GM21526 (cell line): Measurements from ENCODE around the gene HFE.

Experiments used
- ATAC-seq: cut with Tn5 transposase; IDR thresholded peaks from one replicate; pipeline ENCODE4 v1.9.1; 2021; ENCODE audit warnings: moderate library complexity; ENCODE audit not compliant: unreplicated experiment, low FRiP score

The HFE gene

DNA sequence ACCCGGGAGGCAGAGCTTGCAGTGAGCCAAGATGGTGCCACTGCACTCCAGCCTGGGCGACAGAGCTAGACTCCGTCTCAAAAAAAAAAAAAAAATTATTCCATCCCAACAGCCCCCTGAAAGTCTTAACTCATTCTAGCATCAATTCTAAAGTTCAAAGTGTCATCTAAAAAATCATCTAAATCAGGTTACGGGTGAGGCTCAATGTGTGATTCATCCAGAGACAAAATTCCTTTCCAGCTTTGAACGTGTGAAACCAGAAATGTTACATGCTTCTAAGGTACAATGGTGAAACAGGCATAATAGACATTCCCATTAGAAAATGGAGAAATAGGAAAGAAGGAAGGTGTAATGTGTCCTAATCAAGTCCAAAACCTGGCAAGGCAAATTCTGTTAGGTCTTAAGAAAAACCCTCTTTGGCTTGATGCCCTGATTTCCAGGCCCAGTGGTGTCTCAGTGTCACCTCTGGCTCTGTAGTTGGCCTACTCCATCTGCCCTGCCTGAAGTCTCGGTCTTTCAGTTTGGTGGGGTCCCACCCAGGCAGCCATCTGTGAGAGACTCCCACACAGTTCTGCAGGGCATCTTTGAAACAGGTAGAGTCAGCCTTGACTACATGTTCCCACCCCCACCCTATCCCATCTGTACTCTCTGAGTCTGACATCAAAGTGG lies 43.5 kb downstream of the HFE start:
- ATAC-seq: no peak

DNA sequence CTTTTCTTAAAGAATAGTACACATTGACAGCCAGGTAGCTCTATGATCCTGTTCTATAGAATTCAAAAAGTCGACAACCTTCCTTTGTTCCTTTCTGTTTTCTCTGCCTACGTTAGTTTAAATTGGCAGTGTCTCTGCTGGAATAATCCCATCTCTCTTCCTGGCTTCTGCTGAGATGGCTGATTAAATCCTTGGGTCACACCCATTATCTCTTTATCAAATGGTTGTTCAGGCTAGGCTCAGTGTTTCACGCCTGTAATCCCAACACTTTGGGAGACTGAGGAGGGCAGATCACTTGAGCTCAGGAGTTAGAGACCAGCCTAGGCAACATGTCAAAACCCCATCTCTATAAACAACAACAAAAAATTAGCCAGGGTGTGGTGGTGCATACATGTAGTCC lies 44.4 kb downstream of the HFE start:
- no peak for ATAC-seq

DNA sequence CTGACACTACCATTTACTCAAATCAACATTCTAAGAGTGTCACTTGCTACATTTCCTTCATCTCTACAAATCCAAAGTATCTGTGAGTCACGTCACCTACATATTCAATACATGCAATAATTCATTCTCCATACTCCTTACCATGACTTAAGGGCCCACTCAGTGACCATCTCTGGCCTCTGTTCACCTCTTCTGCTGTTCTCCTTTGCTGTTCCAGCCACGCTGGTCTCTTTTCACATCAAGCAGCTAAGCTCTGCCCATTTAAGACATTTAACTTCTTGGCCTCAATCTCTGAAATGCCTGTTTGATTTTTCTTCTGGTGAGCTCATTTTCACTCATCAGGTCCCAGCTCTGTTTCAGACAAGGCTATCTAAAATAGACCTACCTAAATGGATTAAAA lies 46.5 kb downstream of the HFE start:
- no peak for ATAC-seq

DNA sequence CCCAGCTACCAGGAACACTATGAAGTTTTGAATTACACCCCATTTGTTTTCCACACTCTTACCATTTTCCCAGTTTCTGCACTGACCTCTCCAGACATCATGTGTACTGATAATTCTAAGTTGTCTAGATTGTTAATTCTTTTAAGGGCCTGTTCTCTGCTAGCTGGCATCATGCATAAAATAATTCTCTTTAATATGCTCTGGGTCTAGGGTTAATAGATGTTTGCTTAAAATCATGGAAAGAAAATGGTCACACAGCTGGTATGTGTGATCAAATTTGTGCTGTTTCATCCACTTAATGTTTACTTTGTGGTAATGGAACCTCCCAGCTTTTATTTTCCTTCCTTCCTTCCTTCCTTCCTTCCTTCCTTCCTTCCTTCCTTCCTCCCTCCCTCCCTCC lies 49.1 kb downstream of the HFE start:
- ATAC-seq: no peak

DNA sequence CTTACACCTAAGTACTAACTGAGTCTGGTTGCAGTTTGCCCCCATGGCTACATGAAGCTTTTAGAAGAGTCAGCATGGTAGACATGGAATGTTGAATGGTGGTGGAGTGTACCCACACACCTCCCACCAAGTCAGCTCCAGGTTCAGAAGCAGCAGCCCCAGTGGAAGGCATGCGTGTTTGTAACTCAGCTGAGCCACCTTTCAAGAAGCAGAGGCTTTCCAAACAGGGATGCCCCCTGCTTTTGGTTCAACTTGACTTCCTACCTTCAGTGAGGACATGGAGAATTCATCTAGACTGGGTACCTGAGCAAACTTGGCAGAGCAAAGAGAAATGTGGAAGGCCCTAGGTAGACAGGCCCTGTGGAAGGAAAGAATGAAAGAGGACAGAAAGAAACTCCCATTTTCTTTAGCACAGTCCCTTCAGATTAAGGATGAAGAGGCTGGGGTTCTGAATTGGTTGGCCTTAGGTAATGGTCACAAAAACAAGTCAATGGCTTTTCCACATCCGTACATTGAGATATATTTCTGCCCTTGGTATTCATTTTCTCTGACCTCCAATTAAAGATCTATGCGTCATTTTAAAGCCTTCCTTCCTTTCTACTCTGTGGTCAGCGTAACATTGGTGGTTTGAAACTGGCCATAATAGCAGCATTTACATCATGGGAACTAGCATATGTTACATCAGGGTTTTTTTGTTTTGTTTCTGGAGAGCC lies 53.2 kb downstream of the HFE start:
- no peak for ATAC-seq

DNA sequence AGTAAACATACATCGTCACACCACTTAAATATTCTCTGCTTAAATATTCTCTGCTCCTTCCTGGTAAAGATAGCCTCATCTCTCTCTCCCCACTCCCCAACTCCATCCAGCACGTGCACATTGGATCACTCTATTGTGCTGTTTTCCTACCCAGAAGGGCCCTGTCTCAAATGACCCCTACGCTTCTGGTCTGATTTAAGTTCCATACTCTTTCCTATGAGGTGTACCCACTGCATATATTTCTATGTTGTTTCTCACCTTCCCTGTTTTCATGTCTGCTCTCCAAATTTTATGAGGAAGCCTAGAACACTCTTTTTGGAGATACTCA lies 53.7 kb downstream of the HFE start:
- no peak for ATAC-seq

DNA sequence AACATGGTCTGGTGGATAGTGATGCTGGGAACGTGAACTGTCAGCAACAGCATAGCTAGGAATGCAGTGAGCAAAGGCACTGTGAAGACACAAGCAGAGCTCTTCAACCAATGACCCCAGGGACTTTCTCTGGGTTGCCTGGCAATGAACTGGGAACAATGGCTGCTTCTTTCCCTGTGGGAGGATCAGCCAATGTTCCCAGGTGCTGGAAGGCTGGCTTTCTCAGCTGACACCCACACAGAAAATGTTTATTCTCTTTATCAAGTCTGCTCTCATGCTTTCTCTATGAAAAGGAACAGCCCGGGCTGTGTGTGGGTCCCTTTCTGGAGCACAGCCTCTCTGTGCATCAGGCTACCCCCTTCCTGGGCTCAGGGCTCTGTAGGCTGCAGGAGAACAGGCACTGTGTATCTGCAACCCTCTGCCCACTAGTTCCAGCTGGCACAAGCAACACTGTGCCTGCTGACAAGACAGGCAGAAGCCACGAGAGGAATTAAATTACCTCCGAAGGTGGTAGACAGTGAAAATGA lies 54.2 kb downstream of the HFE start:
- no peak for ATAC-seq

DNA sequence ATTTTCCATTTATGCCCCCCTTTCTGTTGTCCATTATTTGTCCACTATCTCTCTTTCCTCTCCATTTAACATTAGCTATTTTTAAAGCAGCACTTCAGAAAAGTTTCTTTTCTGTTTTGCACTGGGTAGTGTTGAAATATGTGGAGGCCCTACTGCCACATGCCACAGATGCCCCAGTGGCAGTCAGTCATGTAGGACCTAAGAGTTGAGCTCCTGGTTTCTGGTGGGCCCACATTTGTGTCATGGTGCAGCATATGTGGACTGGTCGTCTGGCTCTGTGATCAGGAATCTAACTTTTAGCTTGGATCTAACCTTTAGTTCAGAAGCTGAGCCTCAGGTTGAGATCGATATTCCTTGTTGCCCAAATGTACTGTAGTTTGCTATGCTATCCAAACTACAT lies 54.8 kb downstream of the HFE start:
- ATAC-seq: no peak
